CD4-positive, alpha-beta T cell treated with Interleukin-12 subunit alpha and Interleukin-12 subunit beta, for 1 hour (primary cell): ENCODE results near the gene SLC27A1.

Source experiments
- DNase-seq: peaks from one replicate; pipeline ENCODE4 v3.0.0-alpha.2; 2020

Gene SLC27A1

GRCh38 chr19:17470068-17470841 lies at the start of gene SLC27A1:
TSS of gene SLC27A1 (plus strand) at chr19:17470524. CDS start at chr19:17470541, 17 bp downstream.
- DNase-seq, result peak; percentile 94

DNA sequence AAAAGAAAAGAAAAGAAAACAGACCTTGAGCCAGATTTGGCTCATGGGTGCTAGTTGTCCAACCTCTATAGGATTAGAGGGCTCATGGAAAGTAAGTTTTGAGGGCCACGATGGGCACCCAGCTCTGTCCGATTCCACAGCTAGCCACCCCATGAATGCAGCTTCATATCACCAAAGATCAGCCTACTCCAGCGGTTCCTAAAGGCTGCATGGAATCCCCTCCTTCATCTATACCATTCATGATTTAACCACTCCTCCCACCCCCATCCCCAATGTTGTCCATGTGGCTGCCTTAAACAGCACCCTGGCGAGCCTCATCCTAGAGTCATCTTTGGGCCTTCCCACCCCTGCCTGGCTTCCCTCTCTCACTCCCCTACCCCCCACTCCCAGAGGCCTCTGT lies 48.4 kb upstream of the SLC27A1 start:
- DNase-seq, result no peak

DNA sequence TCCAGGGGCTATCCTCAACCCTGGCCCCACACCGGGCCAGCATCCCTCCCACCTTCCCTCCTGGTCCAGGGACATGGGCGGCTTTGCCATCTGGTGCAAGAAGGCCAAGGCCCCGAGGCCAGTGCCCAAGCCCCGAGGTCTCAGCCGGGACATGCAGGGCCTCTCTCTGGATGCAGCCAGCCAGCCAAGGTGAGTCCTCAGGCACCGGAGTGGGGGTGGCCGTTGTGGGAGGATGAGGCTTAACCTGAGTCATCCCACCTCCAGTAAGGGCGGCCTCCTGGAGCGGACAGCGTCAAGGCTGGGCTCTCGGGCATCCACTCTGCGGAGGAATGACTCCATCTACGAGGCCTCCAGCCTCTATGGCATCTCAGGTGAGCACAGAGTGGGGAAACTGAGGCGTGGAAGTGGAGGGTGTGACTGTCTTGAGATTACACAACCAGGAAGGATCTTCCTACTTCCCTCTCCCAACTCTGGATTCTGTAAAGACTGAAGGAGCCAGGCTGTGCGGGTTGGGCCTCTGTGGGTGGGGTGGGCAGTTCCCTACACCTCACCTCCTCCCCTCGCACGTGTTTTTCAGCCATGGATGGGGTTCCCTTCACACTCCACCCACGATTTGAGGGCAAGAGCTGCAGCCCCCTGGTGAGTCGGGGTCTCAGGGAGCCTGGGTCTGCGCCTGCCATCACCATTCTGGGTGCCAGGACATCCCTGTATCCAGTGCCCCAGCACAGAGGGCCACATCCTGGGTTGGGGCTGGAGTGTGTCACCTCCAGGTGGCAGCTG lies 46.7 kb upstream of the SLC27A1 start:
- DNase-seq, result no peak

- DNase-seq, result peak; percentile 16
These were observed 45.5 kb upstream of the SLC27A1 start for GRCh38 chr19:17424743-17425365.

DNA sequence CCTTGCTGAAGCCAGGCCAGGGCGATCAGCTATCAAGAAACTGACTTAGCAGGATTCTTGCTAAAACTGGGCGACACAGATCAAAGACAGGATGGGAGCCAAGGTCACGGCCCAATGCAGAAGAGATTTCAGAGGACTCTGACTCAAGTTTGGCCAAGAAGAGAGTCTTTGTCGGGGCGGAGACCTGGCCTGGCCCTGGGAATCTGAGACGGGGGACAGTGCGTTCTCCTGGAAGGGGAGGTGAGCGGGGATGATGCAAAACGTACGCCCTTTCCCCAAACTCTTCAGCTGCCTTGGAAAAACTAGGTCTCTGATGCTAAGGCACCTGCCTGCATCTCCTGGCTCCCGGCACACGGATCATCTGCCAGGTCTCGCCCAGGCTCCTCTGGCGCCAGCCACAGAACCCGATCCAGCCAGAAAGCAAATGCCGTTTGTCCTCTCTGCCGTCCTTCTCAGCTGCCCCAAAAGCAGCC lies 40.6 kb upstream of the SLC27A1 start:
- DNase-seq, result no peak

GRCh38 chr19:17431417-17431816 lies 38.9 kb upstream of the SLC27A1 start:
- no peak for DNase-seq

DNA sequence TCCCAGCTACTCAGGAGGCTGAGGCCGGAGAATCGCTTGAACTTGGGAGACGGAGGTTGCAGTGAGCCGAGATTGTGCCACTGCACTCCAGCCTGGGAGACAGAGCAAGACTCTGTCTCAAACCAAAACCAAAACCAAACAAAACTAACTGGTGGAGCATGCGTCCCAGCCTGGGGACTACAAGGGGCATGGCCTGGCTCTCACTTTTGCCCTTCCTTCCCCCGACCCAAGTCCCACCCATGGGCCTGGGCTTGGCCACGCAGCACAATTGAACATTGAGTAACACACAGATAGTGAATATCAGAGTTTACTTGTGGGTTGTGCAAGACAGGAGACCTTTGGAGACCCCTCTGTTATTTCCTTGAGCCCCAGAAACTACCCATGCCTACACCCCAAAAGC lies 35.1 kb upstream of the SLC27A1 start:
- DNase-seq, result no peak

- DNase-seq, result no peak
These were observed 34.0 kb upstream of the SLC27A1 start for GRCh38 chr19:17436094-17436873.

DNA sequence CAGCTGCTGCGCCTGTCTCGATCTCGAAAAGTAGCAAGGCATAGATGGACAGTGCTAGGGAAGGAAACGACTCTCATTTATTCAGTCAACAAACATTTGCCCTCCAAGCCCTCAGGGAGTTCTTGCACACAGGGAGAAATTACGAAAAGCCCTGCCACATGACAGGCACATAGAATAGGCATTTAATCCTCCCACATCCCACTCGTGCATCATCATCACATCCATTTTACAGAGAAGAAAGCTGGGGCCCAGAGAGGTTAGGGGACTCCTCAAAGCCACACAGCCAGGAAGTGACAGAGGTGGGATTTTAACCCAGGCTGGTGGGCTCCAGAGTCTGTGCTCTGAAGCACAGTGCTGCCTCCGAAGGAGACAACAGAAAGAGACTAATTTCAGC lies 33.5 kb upstream of the SLC27A1 start:
- no peak for DNase-seq

DNA sequence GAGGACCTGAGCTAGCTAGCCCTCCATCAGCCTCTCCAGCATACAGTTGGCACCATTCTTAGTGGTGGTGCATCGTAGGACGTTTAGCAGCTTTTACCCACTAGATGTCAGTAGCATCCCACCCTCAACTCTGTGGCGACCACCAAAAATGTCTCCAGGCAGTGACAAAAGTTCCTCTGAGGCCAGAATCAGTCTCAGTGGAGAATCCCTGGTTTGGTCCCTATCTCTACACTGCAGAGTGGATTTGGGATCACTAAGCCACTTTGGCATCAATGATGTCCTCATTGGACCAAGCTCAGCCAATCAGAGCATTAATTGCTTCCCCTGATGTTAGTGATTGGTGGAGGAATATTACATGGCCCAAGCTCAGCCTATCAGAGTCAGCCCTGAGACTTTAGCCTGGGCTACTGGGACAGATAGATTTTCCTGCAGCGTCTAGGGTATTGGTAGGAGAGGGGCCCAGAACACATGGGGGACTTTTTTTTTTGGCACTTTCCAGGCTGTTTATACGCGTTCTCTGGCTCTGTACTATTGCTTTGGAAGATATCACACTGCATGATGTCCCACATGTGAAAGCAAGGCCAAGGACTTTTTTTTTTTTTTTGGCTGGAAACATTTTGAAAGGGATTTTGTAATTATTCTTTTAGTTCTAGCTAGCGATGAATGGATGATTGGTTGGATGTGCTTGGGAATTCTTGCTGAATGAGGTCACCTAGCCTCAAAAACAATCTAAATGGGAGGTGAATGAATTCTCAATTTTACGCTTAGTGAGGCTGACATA lies 28.9 kb upstream of the SLC27A1 start:
- peak; percentile 21 for DNase-seq

- DNase-seq, result no peak
These were observed 24.7 kb upstream of the SLC27A1 start for GRCh38 chr19:17445526-17446165.

DNA sequence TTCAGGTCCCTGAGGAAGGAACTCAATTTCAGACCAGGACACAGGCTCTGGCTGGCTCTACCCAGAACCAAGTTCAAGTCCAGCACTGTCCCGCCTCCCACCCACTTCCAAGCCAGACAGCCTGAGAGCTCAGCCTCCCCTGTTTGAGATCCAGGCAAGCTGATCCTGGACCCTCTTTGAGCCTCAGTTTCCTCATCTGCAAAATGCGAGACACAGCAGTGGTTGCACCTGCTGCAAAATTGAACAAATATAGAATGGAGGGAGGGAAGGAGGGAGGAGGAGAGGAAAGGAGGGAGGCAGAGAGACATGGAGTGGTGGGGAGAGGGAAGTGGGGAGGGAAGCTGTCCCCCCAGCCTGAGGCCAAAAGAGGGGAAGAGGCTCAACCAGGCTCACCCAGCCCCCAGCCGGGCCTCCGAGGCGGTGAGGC lies 22.6 kb upstream of the SLC27A1 start:
- no peak for DNase-seq

- peak; percentile 69 for DNase-seq
These were observed 22.0 kb upstream of the SLC27A1 start, which contains the start of gene TMEM221 for GRCh38 chr19:17448131-17448967. TSS of gene TMEM221 (minus strand) at chr19:17448668. CDS start at chr19:17448462, 206 bp downstream.

DNA sequence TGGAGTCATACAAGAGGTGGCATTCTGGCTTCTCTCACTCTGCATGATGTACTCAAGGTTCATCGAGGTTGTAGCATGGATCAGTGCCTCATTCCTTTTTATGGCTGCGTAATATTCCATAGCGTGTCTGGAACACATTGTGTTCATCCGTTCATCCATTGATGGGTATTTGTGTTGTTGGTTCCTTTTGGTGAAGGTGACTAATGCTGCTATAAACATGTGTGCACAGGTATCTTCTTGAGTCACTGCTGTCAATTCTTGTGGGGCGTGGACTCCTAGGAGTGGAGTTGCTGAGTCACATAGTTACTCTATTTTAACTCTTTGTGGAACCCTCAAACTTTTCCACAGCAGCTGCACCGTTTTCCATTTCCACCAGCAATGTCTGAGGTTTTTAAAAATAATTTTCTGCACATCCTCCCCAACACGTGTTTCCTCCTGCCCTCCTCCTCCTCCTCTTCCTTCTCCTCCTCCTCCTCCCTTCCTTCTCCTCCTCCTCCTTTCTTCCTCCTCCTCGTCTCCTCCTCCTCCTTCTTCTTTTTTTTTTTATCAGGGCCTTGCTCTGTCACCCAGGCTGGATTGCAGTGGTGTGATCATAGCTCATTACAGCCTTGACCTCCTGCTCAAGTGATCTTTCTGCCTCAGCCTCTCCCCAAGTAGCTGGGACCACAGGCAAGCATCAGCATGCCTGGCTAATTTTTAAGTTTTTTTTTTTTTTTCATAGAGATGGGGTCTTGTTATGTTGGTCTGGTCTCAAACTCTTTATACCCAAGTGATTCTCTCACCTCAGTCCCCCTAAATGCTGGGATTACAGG lies 19.9 kb upstream of the SLC27A1 start:
- DNase-seq, result no peak

DNA sequence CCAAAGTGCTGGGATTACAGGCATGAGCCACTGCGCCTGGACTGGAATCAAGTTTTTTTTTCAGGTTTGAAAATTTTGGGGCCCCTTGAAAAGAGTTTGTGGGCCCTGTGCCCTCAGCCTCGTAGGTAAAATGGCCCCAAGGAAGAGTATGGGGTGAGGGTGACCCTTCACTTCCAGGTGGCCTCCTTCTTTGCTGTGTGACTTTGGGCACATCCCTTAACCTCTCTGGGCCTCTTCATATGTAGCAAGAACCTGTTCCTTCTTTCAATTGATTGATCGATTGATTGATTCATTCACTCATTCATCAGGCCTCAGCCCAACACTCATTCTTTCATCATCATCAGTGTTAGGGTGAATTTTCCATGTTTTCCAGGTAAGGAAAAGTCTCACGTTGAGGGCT lies 18.5 kb upstream of the SLC27A1 start:
- DNase-seq, result no peak

DNA sequence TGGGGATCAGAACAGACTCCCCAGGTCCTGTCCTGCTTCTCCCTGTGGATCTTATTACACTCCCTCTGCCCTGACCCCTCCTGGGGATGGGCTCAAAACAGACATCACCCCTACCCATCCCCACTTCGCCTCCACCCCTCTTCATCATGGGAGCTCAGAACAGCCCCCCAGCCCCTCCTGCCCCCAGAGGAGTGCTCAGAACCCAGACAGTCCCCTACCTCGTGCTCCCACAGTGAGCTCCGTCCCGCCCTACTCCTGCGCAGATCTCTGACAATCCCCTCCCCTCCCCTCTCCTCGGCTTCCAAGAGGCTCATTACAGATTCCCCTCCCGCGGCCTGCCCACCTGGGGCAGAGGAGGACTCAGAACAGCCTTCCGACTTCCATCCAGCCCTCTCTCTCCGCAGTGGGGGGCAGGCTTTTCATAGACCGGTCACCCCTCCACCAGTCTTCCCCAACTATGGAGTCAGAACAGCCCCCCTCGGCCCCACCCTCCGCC lies 15.7 kb upstream of the SLC27A1 start:
- no peak for DNase-seq

DNA sequence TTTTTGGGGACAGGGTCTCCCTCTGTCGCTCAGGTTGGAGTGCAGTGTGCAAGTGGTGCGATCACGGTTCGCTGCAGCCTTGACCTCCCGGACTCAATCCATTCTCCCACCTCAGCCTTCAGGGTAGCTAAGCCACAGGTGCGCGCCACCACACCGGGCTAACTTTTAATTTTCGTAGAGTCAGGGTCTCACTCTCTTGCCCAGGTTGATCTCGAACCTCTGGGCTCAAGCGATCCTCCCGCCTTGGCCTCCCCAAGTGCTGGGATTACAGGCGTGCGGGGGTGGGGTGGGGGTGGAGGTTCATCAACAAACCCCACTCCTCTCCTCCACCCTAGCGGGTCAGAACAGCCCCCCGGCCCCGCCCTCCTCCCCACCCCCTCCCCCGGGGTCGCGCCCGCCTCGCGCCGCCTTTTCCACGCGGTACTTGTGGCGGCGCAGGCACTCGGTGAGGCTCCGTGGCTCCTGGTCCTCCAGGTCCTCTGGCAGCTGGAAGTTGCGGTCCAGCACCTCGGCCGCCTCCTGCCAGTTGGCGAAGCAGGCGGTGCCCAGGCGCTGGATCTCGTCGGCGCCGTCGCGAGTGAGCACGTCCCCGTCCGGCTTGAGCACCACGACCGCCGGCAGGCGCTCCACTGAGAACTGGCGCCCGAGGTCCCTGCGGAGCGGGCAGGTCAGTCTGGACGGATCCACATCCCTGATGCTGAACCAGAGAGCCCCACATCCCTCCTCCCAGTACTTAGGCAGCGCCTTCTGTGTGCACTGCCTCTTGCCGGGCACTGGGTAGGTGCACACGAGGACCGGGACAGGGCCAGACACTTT lies 14.8 kb upstream of the SLC27A1 start:
- no peak for DNase-seq

DNA sequence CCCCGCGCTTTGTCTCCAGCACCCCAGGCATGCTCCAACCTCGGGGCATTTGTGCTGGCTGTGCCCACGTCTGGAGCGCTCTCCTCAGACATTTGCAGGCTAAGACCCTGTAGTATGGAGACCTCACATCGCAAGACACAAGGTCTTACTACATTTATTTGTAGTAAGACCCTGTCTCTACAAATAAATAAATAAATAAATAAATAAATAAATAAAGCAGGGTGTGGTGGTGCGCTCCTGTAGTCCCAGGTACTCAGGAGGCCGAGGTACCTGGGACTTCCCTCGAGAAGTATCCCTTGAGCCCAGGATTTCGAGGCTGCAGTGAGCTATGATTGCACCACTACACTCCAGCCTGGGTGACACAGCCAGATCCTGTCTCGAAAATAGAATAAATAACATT lies 14.2 kb upstream of the SLC27A1 start:
- no peak for DNase-seq
